HepG2 (cell line): Measurements from ENCODE around the gene USP15. TPM values are rescaled to one million over a fixed set of nuclear protein-coding genes. Genes with fewer than 3 reads are reported as not detected.

ENCODE experiments used
- ATAC-seq: fragments of 200-7000 bp; cut with Tn5 transposase; 3 replicates; pipeline ENCODE4 v1.9.1; 2020; ENCODE audit warnings: mild to moderate bottlenecking, moderate library complexity
- BruUV-seq: library from RNA; stranded (reverse); fragments of 400-500 nt; replicated peaks from 2 replicates; lab custom pipeline; 2021; lab: Mats Ljungman, UMichigan
- CTCF ChIA-PET: fragments of 300-600 bp; formaldehyde crosslinking; extraction: SDS; loops from one replicate; lab custom pipeline; 2021; ENCODE audit warnings: low total read pairs, inconsistent platforms, low intra/inter-chr PET ratio; lab: Yijun Ruan, JAX
- POLR2A ChIA-PET: fragments of 350-600 bp; sonication (Branson Sonifier 250); formaldehyde crosslinking; loops from one replicate; lab custom pipeline; 2020; ENCODE audit warnings: antibody characterized with exemption, inconsistent platforms; lab: Yijun Ruan, JAX
- DNase-seq: peaks from one replicate; pipeline ENCODE4 v3.0.0-alpha.2; 2015; ENCODE audit warnings: low spot score
- FAIRE-seq: peaks from 3 replicates; lab custom pipeline; 2011; peaks lifted over from hg19 to GRCh38; lab: Jason Lieb, UNC
- H2AFZ ChIP-seq: one replicate; pipeline ENCODE4 v1.6.1; 2011; ENCODE audit warnings: low read length, inconsistent platforms
- H3K27ac ChIP-seq: fragments of 300-600 bp; 3 replicates; pipeline ENCODE4 v1.8.0; 2011; ENCODE audit warnings: mixed run types, mild to moderate bottlenecking, mixed read lengths, low read length, inconsistent platforms; ENCODE audit not compliant: insufficient read depth; ENCODE audit errors: extremely low read length
- H3K27me3 ChIP-seq, 2 experiments: fragments of 200-600 bp in 1 of 2; 2 replicates in 1 of 2; 3 replicates in 1 of 2; pipeline versions ENCODE4 v1.6.0 to v1.8.0; 2011; ENCODE audit warnings: low read length in 2 of 2, mild to moderate bottlenecking in 2 of 2, moderate library complexity in 2 of 2, inconsistent platforms in 1 of 2; ENCODE audit not compliant: insufficient read depth in 2 of 2, control insufficient read depth in 1 of 2
- H3K36me3 ChIP-seq, 2 experiments: fragments of 200-600 bp in 1 of 2; replicated peaks in 1 of 2; 2 replicates in 1 of 2; 3 replicates in 1 of 2; pipeline versions ENCODE4 v1.5.1 to v1.8.0; 2011; ENCODE audit warnings: low read length in 2 of 2, inconsistent platforms in 1 of 2; ENCODE audit not compliant: insufficient read depth in 2 of 2, control insufficient read depth in 1 of 2
- H3K4me1 ChIP-seq: 2 replicates; pipeline ENCODE4 v1.5.1; 2012; ENCODE audit warnings: low read length, inconsistent platforms; ENCODE audit not compliant: insufficient read depth
- H3K4me2 ChIP-seq: 2 replicates; pipeline ENCODE4 v1.6.0; 2011; ENCODE audit warnings: low read depth, low read length, inconsistent platforms
- H3K4me3 ChIP-seq, 3 experiments: fragments of 200-600 bp in 1 of 3; sonication (generic), shearing (Covaris generic) in 1 of 3; replicated peaks in 1 of 3; 2 replicates each; pipeline ENCODE4 v1.5.1; 2011 to 2016; ENCODE audit warnings: low read length in 3 of 3, inconsistent platforms in 2 of 3, low read depth in 2 of 3, mild to moderate bottlenecking in 2 of 3, control low read depth in 1 of 3, mixed read lengths in 1 of 3; ENCODE audit not compliant: insufficient read depth in 1 of 3
- H3K79me2 ChIP-seq: one replicate; pipeline ENCODE4 v1.6.1; 2011; ENCODE audit warnings: low read length, inconsistent platforms; ENCODE audit not compliant: insufficient read depth
- H3K9ac ChIP-seq: 2 replicates; pipeline ENCODE4 v1.6.0; 2011; ENCODE audit warnings: mild to moderate bottlenecking, low read depth, low read length, inconsistent platforms; ENCODE audit not compliant: insufficient read depth
- H3K9me3 ChIP-seq: 2 replicates; pipeline ENCODE4 v1.5.1; 2012; ENCODE audit warnings: mild to moderate bottlenecking, low read length
- H4K20me1 ChIP-seq: 2 replicates; pipeline ENCODE4 v1.6.0; 2011; ENCODE audit warnings: inconsistent platforms, mild to moderate bottlenecking, low read length, moderate library complexity; ENCODE audit not compliant: insufficient read depth
- ATM ChIP-seq: fragments of 450-650 bp; IDR thresholded peaks from 2 replicates; pipeline ENCODE4 v1.7.1; 2017; ENCODE audit warnings: mild to moderate bottlenecking, borderline replicate concordance
- BHLHE40 ChIP-seq: IDR thresholded peaks from 2 replicates; pipeline ENCODE4 v1.6.1; 2011; ENCODE audit warnings: low read length, improper control_type of control experiment
- FOSL2 ChIP-seq: sonication (generic); formaldehyde crosslinking; IDR thresholded peaks from 2 replicates; pipeline ENCODE4 v1.4.0; 2020; ENCODE audit warnings: missing genetic modification reagents
- IRF9 ChIP-seq: sonication (generic); formaldehyde crosslinking; IDR thresholded peaks from 2 replicates; pipeline ENCODE4 v1.8.0; 2022; ENCODE audit warnings: missing genetic modification reagents, mild to moderate bottlenecking, borderline replicate concordance
- POLR2A ChIP-seq, 2 experiments: IDR thresholded peaks; 2 replicates each; pipeline ENCODE4 v1.6.1; 2011; ENCODE audit warnings: low read depth in 2 of 2, low read length in 2 of 2, mild to moderate bottlenecking in 1 of 2, moderate library complexity in 1 of 2; ENCODE audit not compliant: insufficient read depth in 1 of 2
- POLR2AphosphoS5 ChIP-seq: IDR thresholded peaks from 2 replicates; pipeline ENCODE4 v1.6.1; 2012; ENCODE audit warnings: low read depth, low read length
- SMAD1 ChIP-seq: sonication (generic); formaldehyde crosslinking; IDR thresholded peaks from 2 replicates; pipeline ENCODE4 v1.4.0; 2020; ENCODE audit warnings: missing genetic modification reagents, low read depth, mild to moderate bottlenecking, borderline replicate concordance
- SP5 ChIP-seq: IDR thresholded peaks from 2 replicates; pipeline ENCODE4 v1.6.1; 2016; ENCODE audit warnings: low read depth, borderline replicate concordance
- ZFP36 ChIP-seq: fragments of 150-350 bp; IDR thresholded peaks from 2 replicates; pipeline ENCODE4 v1.6.1; 2018; ENCODE audit warnings: borderline replicate concordance, low read length, low read depth; ENCODE audit not compliant: partially characterized antibody
- ZIK1 ChIP-seq: sonication (generic); formaldehyde crosslinking; IDR thresholded peaks from 2 replicates; pipeline ENCODE4 v1.5.0; 2020; ENCODE audit warnings: mild to moderate bottlenecking, low read depth, missing genetic modification reagents, borderline replicate concordance
- ZNF142 ChIP-seq: sonication (generic); formaldehyde crosslinking; IDR thresholded peaks from 2 replicates; pipeline ENCODE4 v1.4.0; 2020; ENCODE audit warnings: missing genetic modification reagents
- ZNF225 ChIP-seq: sonication (generic); formaldehyde crosslinking; IDR thresholded peaks from 2 replicates; pipeline ENCODE4 v1.4.0; 2020; ENCODE audit warnings: mild to moderate bottlenecking, missing genetic modification reagents
- ZNF343 ChIP-seq: sonication (generic); formaldehyde crosslinking; IDR thresholded peaks from 2 replicates; pipeline ENCODE4 v1.4.0; 2020; ENCODE audit warnings: mild to moderate bottlenecking, missing genetic modification reagents
- ZNF749 ChIP-seq: sonication (generic); formaldehyde crosslinking; IDR thresholded peaks from 2 replicates; pipeline ENCODE4 v1.8.0; 2022; ENCODE audit warnings: mild to moderate bottlenecking, missing genetic modification reagents, moderate library complexity, borderline replicate concordance
- WGBS: methylation state at CpG from one replicate; pipeline ENCODE4 v1.1.6; 2017; ENCODE audit warnings: low lambda C conversion rate; 5-methylcytosine and 5-hydroxymethylcytosine counted together
- in situ Hi-C: cut with HindIII; loops from 2 replicates; pipeline ENCODE4 v1.10.0; 2017; ENCODE audit warnings: low pct_unique_long_range_greater_than_20kb; ENCODE audit not compliant: extremely low pct_ligation_motif_present
- intact Hi-C: fragments of 100-400 bp; cut with micrococcal nuclease; formaldehyde crosslinking; loops from one replicate; pipeline ENCODE4 v1.10.0; 2022; ENCODE audit not compliant: unreplicated experiment
- polyA plus RNA-seq, 8 experiments: library from polyadenylated mRNA; depleted of rRNA in 3 of 8; stranded (reverse) in 7 of 8; unstranded in 1 of 8; fragments of >200 nt; fragmentation: Illumina TruSeq in 4 of 8; extraction: Trizol in 4 of 8; gene quantifications; 2 replicates each; pipeline versions ENCODE4 v1.2.1 to v1.2.3, GENCODE V29; 2011 to 2016; ENCODE audit warnings: low read depth in 4 of 8, missing spikeins in 1 of 8, mixed read lengths in 1 of 8; ENCODE audit not compliant: insufficient read depth in 1 of 8
- total RNA-seq, 5 experiments: library from RNA; depleted of rRNA; stranded (reverse); fragments of >200 nt; fragmentation: Illumina TruSeq; extraction: Trizol; gene quantifications; 2 replicates each; pipeline ENCODE4 v1.2.3, GENCODE V29; 2016; ENCODE audit warnings: low read depth in 1 of 5

The USP15 gene
- total and polyA plus RNA-seq, 2 of the 13 experiments (the other 11 are each of a cell fraction or from before 2014, with no cell fraction given), result 17.3 to 51.7 TPM

DNA sequence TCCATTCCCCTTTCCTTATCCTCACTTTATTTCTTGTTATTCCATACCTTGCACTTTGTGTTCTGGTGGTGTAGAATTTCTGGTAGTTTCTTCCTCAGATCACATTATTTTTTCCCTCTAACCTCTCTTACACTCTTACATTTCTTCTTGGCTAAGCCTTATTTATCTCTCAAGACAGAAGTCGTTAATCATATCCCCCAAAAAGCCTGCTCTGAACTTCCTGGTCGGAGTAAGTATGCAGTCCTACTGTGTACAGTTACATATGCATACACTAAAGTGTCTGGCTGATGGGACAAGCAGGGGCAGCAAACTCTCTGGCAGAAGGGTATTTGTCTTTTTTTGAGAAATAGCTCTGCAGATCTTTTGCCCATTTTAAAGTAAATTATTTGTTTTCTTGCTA, 33.1 kb upstream of the USP15 start:
- ChIA-PET POLR2A (no interaction called here), CTCF (no interaction called here)
- Histone ChIP-seq H3K9me3 (no peaks in the 10 kb centered on the region), H3K4me2 (no peak overlapping the region), H3K27ac (no peak overlapping the region), H3K9ac (no peak overlapping the region), H3K4me3 (no peak overlapping the region), H3K27me3 (no peaks in the 10 kb centered on the region), H4K20me1 (no peaks in the 10 kb centered on the region), H2AFZ (no peak overlapping the region), H3K4me1 (no peaks in the 10 kb centered on the region), H3K79me2 (no peaks in the 10 kb centered on the region), H3K36me3 (no peaks in the 10 kb centered on the region)
- DNase-seq, result no peak
- TF ChIP-seq FOSL2 (CRISPR knock-in tag) (no peak), ZNF225 (no peak), IRF9 (no peak)
- in situ Hi-C loops (no loop called here), intact Hi-C loops (no loop called here)
- BruUV-seq, result no TSS peak
- no peak for ATAC-seq
- WGBS, result 0% methylated on average over 2 of the region's 2 CpGs
- no peak for FAIRE-seq

DNA sequence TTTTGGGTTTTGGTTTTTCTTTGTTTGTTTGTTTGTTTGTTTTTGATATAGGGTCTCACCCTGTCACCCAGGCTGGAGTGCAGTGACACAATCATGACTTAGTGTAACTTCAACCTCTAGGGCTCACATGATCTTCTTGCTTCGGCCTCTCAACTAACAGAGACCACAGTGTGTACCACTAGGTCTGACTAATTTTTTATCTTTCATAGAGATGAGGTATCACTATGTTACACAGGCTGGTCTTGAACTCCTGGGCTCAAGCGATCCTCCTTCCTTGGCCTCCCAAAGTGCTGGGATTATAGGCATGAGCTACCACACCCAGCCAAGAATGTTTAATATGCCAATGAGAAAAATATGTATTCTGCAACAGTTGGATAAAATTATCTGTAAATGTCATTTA, 29.6 kb upstream of the USP15 start:
- ChIA-PET CTCF (no interaction called here), POLR2A (no interaction called here)
- Histone ChIP-seq H2AFZ (no peak overlapping the region), H3K27ac (no peak overlapping the region), H3K27me3 (no peaks in the 10 kb centered on the region), H3K4me1 (no peaks in the 10 kb centered on the region), H3K9ac (no peak overlapping the region), H3K36me3 (no peaks in the 10 kb centered on the region), H3K9me3 (no peaks in the 10 kb centered on the region), H3K4me2 (no peak overlapping the region), H4K20me1 (no peaks in the 10 kb centered on the region), H3K4me3 (no peak overlapping the region), H3K79me2 (no peaks in the 10 kb centered on the region)
- 34% methylated on average over 2 of the region's 2 CpGs for WGBS
- intact Hi-C loops (no loop called here), in situ Hi-C loops (no loop called here)
- ATAC-seq, result no peak
- BruUV-seq, result no TSS peak
- FAIRE-seq, result no peak
- no peak for DNase-seq
- TF ChIP-seq ATM (no peak), SMAD1 (no peak), ZNF749 (CRISPR knock-in tag) (no peak), ZIK1 (CRISPR knock-in tag) (no peak), ZFP36 (no peak), POLR2A (IDR thresholded peaks at IDR 0.05; ENCODE audit: insufficient read depth in 1 of 2, low read depth in 2 of 2, low read length in 2 of 2) (no peak), BHLHE40 (no peak), SP5 (CRISPR knock-in tag) (no peak), ZNF142 (CRISPR knock-in tag) (no peak), ZNF343 (CRISPR knock-in tag) (no peak), POLR2AphosphoS5 (no peak)
